ENCODE measurements around the gene CLEC4F. TPM values are rescaled to one million over a fixed set of nuclear protein-coding genes. Genes with fewer than 3 reads are reported as not detected.

CLEC4F gene
- total RNA-seq, 1 experiment from 2014 or later = not detected

- H3F3A ChIP-seq (ENCODE audit: insufficient read depth, low read depth) = no peaks in the 10 kb centered on the region
- H3K27me3 ChIP-seq (ENCODE audit: insufficient read depth, low read depth) = peaks cover 29% of the 10 kb centered on the region
- H2AFZ ChIP-seq = no peak overlapping the region
- TF ChIP-seq EZH2 (IDR thresholded peaks at IDR 0.05; ENCODE audit: low read depth) = no peak
- no peak for TF ChIP-seq CTCF (conservative IDR thresholded peaks at IDR 0.05)
- H3K9me3 ChIP-seq (ENCODE audit: insufficient read depth, low read depth) = no peaks in the 10 kb centered on the region
- H3K36me3 ChIP-seq (ENCODE audit: low read depth) = no peaks in the 10 kb centered on the region
- DNase-seq = no peak
- H3K9me2 ChIP-seq (ENCODE audit: insufficient read depth) = no peaks in the 10 kb centered on the region
- H3K27ac ChIP-seq = no peak overlapping the region
- no peaks in the 10 kb centered on the region for H4K20me1 ChIP-seq (ENCODE audit: insufficient read depth)
- no TSS peak for BruUV-seq (replicated peaks)
- no peak overlapping the region for H3K4me3 ChIP-seq
- intact Hi-C loops (cut with micrococcal nuclease; ENCODE audit: unreplicated experiment) = no loop called here
- no peaks in the 10 kb centered on the region for H3K79me2 ChIP-seq (ENCODE audit: low read depth)
- H3K4me2 ChIP-seq = no peak overlapping the region
- POLR2A ChIA-PET (ENCODE audit: unreplicated experiment) = no interaction called here
- H3K4me1 ChIP-seq (replicated peaks; ENCODE audit: insufficient read depth) = no peaks in the 10 kb centered on the region
- CTCF ChIA-PET = interaction anchor here (0.6 kb wide), 1 partner anchor 59 kb away, joined by 3 read pairs; no protein-coding TSS in a partner anchor
These were observed 26.9 kb downstream of the CLEC4F start for GRCh38 chr2:70793450-70793849.

GRCh38 chr2:70790136-70790828 is 30.1 kb downstream of the CLEC4F start, which contains the start of gene FIGLA:
Gene FIGLA (minus strand): TSS chr2:70790643. CDS start chr2:70790638, 5 bp downstream.
- TF ChIP-seq EZH2 (IDR thresholded peaks at IDR 0.05; ENCODE audit: low read depth) = no peak
- no peak for TF ChIP-seq CTCF (conservative IDR thresholded peaks at IDR 0.05)
- DNase-seq = no peak
- POLR2A ChIA-PET (ENCODE audit: unreplicated experiment) = no interaction called here
- intact Hi-C loops (cut with micrococcal nuclease; ENCODE audit: unreplicated experiment) = no loop called here
- BruUV-seq (replicated peaks) = no TSS peak
- H2AFZ ChIP-seq = peak within 1 kb of the TSS; percentile 6; the same call in 1 of the 2 replicates
- no peaks in the 10 kb centered on the region for H3K79me2 ChIP-seq (ENCODE audit: low read depth)
- no peak within 1 kb of the TSS for H3K27ac ChIP-seq
- no peaks in the 10 kb centered on the region for H3K4me1 ChIP-seq (replicated peaks; ENCODE audit: insufficient read depth)
- no peak within 1 kb of the TSS for H3K4me2 ChIP-seq
- H3K36me3 ChIP-seq (ENCODE audit: low read depth) = no peaks in the 10 kb centered on the region
- no peaks in the 10 kb centered on the region for H3F3A ChIP-seq (ENCODE audit: insufficient read depth, low read depth)
- no peaks in the 10 kb centered on the region for H3K9me2 ChIP-seq (ENCODE audit: insufficient read depth)
- no peak within 1 kb of the TSS for H3K4me3 ChIP-seq
- CTCF ChIA-PET = no interaction called here
- H4K20me1 ChIP-seq (ENCODE audit: insufficient read depth) = no peaks in the 10 kb centered on the region
- no peaks in the 10 kb centered on the region for H3K9me3 ChIP-seq (ENCODE audit: insufficient read depth, low read depth)
- peaks cover 39% of the 10 kb centered on the region for H3K27me3 ChIP-seq (ENCODE audit: insufficient read depth, low read depth)

- ChIA-PET CTCF (interaction anchor here (1.1 kb wide), 1 partner anchor 365 kb away, joined by 3 read pairs; no protein-coding TSS in a partner anchor), POLR2A (ENCODE audit: unreplicated experiment) (interaction anchor here (0.6 kb wide), 1 partner anchor 554 kb away, joined by 18 read pairs; no protein-coding TSS in a partner anchor)
- Histone ChIP-seq H3K9me3 (ENCODE audit: insufficient read depth, low read depth) (no peaks in the 10 kb centered on the region), H3K27me3 (ENCODE audit: insufficient read depth, low read depth) (peaks cover 32% of the 10 kb centered on the region), H3F3A (ENCODE audit: insufficient read depth, low read depth) (no peaks in the 10 kb centered on the region), H3K36me3 (ENCODE audit: low read depth) (no peaks in the 10 kb centered on the region), H3K4me2 (no peak overlapping the region), H3K79me2 (ENCODE audit: low read depth) (no peaks in the 10 kb centered on the region), H3K4me3 (no peak overlapping the region), H2AFZ (peak overlapping the region; percentile 6; the same call in 1 of the 2 replicates), H3K9me2 (ENCODE audit: insufficient read depth) (no peaks in the 10 kb centered on the region), H4K20me1 (ENCODE audit: insufficient read depth) (no peaks in the 10 kb centered on the region), H3K27ac (no peak overlapping the region), H3K4me1 (replicated peaks; ENCODE audit: insufficient read depth) (no peaks in the 10 kb centered on the region)
- no TSS peak for BruUV-seq (replicated peaks)
- intact Hi-C loops (cut with micrococcal nuclease; ENCODE audit: unreplicated experiment) = loop anchor here (1.0 to 5.0 kb wide), 3 partner anchors 73 to 358 kb away; no protein-coding TSS in a partner anchor
- TF ChIP-seq CTCF (conservative IDR thresholded peaks at IDR 0.05) (peak; percentile 58), EZH2 (IDR thresholded peaks at IDR 0.05; ENCODE audit: low read depth) (no peak)
- DNase-seq = peak in 1 of 2 experiments; percentile 44
These were observed 30.9 kb downstream of the CLEC4F start for GRCh38 chr2:70789304-70790135.

Data from PC-9 (cell line).